Panc1 (cell line): ENCODE results near the gene FERMT3. TPM values are rescaled to one million over a fixed set of nuclear protein-coding genes. Genes with fewer than 3 reads are reported as not detected.

Source experiments
- ATAC-seq: fragments of 200-7000 bp; cut with Tn5 transposase; 2 replicates; pipeline ENCODE4 v1.9.1; 2020; ENCODE audit warnings: mild to moderate bottlenecking, moderate library complexity
- BruUV-seq: library from RNA; stranded (reverse); fragments of 400-500 nt; replicated peaks from 2 replicates; lab custom pipeline; 2021; lab: Mats Ljungman, UMichigan
- CTCF ChIA-PET: fragments of 300-600 bp; sonication (Branson Sonifier 250); formaldehyde crosslinking; loops from one replicate; lab custom pipeline; 2022; ENCODE audit warnings: antibody characterized with exemption; lab: Charles Lee
- POLR2A ChIA-PET: fragments of 300-600 bp; sonication (Branson Sonifier 250); formaldehyde crosslinking; loops from one replicate; lab custom pipeline; 2022; ENCODE audit warnings: antibody characterized with exemption; lab: Charles Lee
- DNase-seq: peaks from one replicate; pipeline ENCODE4 v3.0.0-alpha.2; 2010; ENCODE audit warnings: low read depth, low spot score
- H3K27ac ChIP-seq: 2 replicates; pipeline ENCODE4 v1.5.1; 2011; ENCODE audit warnings: mild to moderate bottlenecking, low read length, inconsistent platforms
- H3K27me3 ChIP-seq: fragments of 200-500 bp; sonication (Bioruptor generic); 2 replicates; pipeline ENCODE4 v1.6.0; 2014; ENCODE audit warnings: low read length, inconsistent platforms; ENCODE audit not compliant: control insufficient read depth, insufficient read depth
- H3K36me3 ChIP-seq: fragments of 200-500 bp; sonication (Bioruptor generic); 2 replicates; pipeline ENCODE4 v1.5.1; 2014; ENCODE audit warnings: inconsistent platforms, mild to moderate bottlenecking, low read length, moderate library complexity; ENCODE audit not compliant: control insufficient read depth, insufficient read depth
- H3K4me1 ChIP-seq: 2 replicates; pipeline ENCODE4 v1.5.1; 2011; ENCODE audit warnings: inconsistent platforms, mild to moderate bottlenecking, low read length, moderate library complexity; ENCODE audit not compliant: control insufficient read depth, insufficient read depth
- H3K4me3 ChIP-seq, 2 experiments: 2 replicates each; pipeline ENCODE4 v1.5.1; 2011 to 2012; ENCODE audit warnings: low read depth in 2 of 2, low read length in 2 of 2, mild to moderate bottlenecking in 2 of 2, inconsistent platforms in 1 of 2, moderate library complexity in 1 of 2
- H3K9me3 ChIP-seq: fragments of 200-500 bp; sonication (Bioruptor generic); 2 replicates; pipeline ENCODE4 v1.5.1; 2014; ENCODE audit warnings: low read depth, mild to moderate bottlenecking, inconsistent platforms, low read length, moderate library complexity; ENCODE audit not compliant: control insufficient read depth, insufficient read depth
- CTCF ChIP-seq: fragments of 450-650 bp; IDR thresholded peaks from 2 replicates; pipeline ENCODE4 v1.5.1; 2017; ENCODE audit warnings: mild to moderate bottlenecking
- POLR2AphosphoS5 ChIP-seq: IDR thresholded peaks from 2 replicates; pipeline ENCODE4 v1.6.1; 2012; ENCODE audit warnings: mild to moderate bottlenecking, low read depth, low read length, moderate library complexity
- REST ChIP-seq, 2 experiments: IDR thresholded peaks; 2 replicates each; pipeline ENCODE4 v1.6.1; 2011 to 2012; ENCODE audit warnings: low read depth in 2 of 2, control low read depth in 1 of 2, low read length in 1 of 2, mild to moderate bottlenecking in 1 of 2, moderate library complexity in 1 of 2; ENCODE audit not compliant: insufficient read depth in 1 of 2
- SIN3A ChIP-seq: IDR thresholded peaks from 2 replicates; pipeline ENCODE4 v1.6.1; 2012; ENCODE audit warnings: low read depth, mild to moderate bottlenecking, low read length, moderate library complexity, borderline replicate concordance; ENCODE audit not compliant: insufficient read depth
- TCF7L2 ChIP-seq: IDR thresholded peaks from 2 replicates; pipeline ENCODE4 v1.6.1; 2011; ENCODE audit warnings: mild to moderate bottlenecking, low read depth, low read length, inconsistent platforms
- in situ Hi-C: cut with HindIII; loops from 2 replicates; pipeline ENCODE4 v1.10.0; 2016; ENCODE audit warnings: low sequenced_read_pairs, low pct_unique_long_range_greater_than_20kb
- intact Hi-C: fragments of 100-400 bp; cut with micrococcal nuclease; formaldehyde crosslinking; loops from one replicate; pipeline ENCODE4 v1.10.0; 2022; ENCODE audit not compliant: unreplicated experiment
- total RNA-seq: library from RNA; stranded (reverse); gene quantifications from one replicate; pipeline ENCODE4 v1.2.1, GENCODE V29; 2021; ENCODE audit not compliant: unreplicated experiment

The FERMT3 gene
- total RNA-seq, 1 experiment from 2014 or later: 2.9 TPM

- Histone ChIP-seq H3K36me3 (no peaks in the 10 kb centered on the region; the same call in 1 of the 2 replicates), H3K4me3 (no peak overlapping the region), H3K4me1 (no peaks in the 10 kb centered on the region), H3K27ac (no peak overlapping the region), H3K9me3 (no peaks in the 10 kb centered on the region), H3K27me3 (no peaks in the 10 kb centered on the region)
- no peak for DNase-seq
- in situ Hi-C loops (no loop called here), intact Hi-C loops (no loop called here)
- ChIA-PET CTCF (interaction anchor here (0.7 kb wide), 1 partner anchor 81 kb away, joined by 4 read pairs; no protein-coding TSS in a partner anchor), POLR2A (no interaction called here)
- no peak for ATAC-seq
- TF ChIP-seq SIN3A: no peak
- no peak for TF ChIP-seq CTCF
- no peak for TF ChIP-seq POLR2AphosphoS5
- no peak for TF ChIP-seq TCF7L2
- TF ChIP-seq REST (IDR thresholded peaks at IDR 0.05; ENCODE audit: insufficient read depth in 1 of 2, low read depth in 2 of 2, low read length in 1 of 2): no peak
- no TSS peak for BruUV-seq
Observed at GRCh38 chr11:64219755-64220154, 13.2 kb downstream of the FERMT3 start.

GRCh38 chr11:64220271-64220670, 13.8 kb downstream of the FERMT3 start:
- in situ Hi-C loops: no loop called here
- ChIA-PET CTCF (no interaction called here), POLR2A (interaction anchor here (0.5 kb wide), 1 partner anchor 11 kb away, joined by 5 read pairs; no protein-coding TSS in a partner anchor)
- H3K27ac ChIP-seq: no peak overlapping the region
- ATAC-seq: no peak
- no peaks in the 10 kb centered on the region; the same call in none of the 2 replicates for H3K4me1 ChIP-seq
- no peak for DNase-seq
- H3K4me3 ChIP-seq: no peak overlapping the region
- TF ChIP-seq POLR2AphosphoS5 (no peak), REST (IDR thresholded peaks at IDR 0.05; ENCODE audit: insufficient read depth in 1 of 2, low read depth in 2 of 2, low read length in 1 of 2) (no peak), CTCF (no peak), SIN3A (no peak), TCF7L2 (no peak)
- intact Hi-C loops: no loop called here
- H3K27me3 ChIP-seq: no peaks in the 10 kb centered on the region
- no TSS peak for BruUV-seq
- no peaks in the 10 kb centered on the region; the same call in 1 of the 2 replicates for H3K36me3 ChIP-seq
- H3K9me3 ChIP-seq: no peaks in the 10 kb centered on the region
